SK-N-MC (cell line): ENCODE measurements around the gene GVQW3.

Experiments used
- DNase-seq: peaks from one replicate; pipeline ENCODE4 v3.0.0-alpha.2; 2011; ENCODE audit warnings: low read depth, low spot score
- H3K27ac ChIP-seq: fragments of 200-600 bp; sonication (generic); 2 replicates; pipeline ENCODE4 v1.5.1; 2016; ENCODE audit warnings: mixed run types
- H3K36me3 ChIP-seq: fragments of 200-600 bp; sonication (generic); 2 replicates; pipeline ENCODE4 v1.6.1; 2017; ENCODE audit warnings: antibody characterized with exemption, low read length, mixed read lengths; ENCODE audit not compliant: insufficient read depth
- H3K4me3 ChIP-seq: fragments of 200-600 bp; sonication (generic); 2 replicates; pipeline ENCODE4 v1.5.1; 2016
- H3K9ac ChIP-seq: fragments of 200-600 bp; sonication (generic); 2 replicates; pipeline ENCODE4 v1.8.0; 2017; ENCODE audit warnings: mixed run types, mixed read lengths; ENCODE audit not compliant: insufficient read length
- H3K9me3 ChIP-seq: fragments of 200-600 bp; sonication (generic); 2 replicates; pipeline ENCODE4 v1.6.1; 2017; ENCODE audit warnings: low read depth, mild to moderate bottlenecking, antibody characterized with exemption, low read length, moderate library complexity, mixed read lengths
- EZH2 ChIP-seq: fragments of 200-600 bp; sonication (generic); IDR thresholded peaks from one replicate; pipeline ENCODE4 v1.6.1; 2017; ENCODE audit warnings: antibody characterized with exemption
- FOXP2 ChIP-seq: optimal IDR thresholded peaks from 2 replicates; pipeline ENCODE3; 2011; ENCODE audit warnings: mild to moderate bottlenecking, moderate library complexity; ENCODE audit not compliant: insufficient read depth; ENCODE audit errors: extremely low read length, control extremely low read depth
- POLR2AphosphoS5 ChIP-seq: IDR thresholded peaks from 2 replicates; pipeline ENCODE4 v1.6.1; 2012; ENCODE audit warnings: mild to moderate bottlenecking, low read depth, low read length, borderline replicate concordance

The GVQW3 gene

DNA sequence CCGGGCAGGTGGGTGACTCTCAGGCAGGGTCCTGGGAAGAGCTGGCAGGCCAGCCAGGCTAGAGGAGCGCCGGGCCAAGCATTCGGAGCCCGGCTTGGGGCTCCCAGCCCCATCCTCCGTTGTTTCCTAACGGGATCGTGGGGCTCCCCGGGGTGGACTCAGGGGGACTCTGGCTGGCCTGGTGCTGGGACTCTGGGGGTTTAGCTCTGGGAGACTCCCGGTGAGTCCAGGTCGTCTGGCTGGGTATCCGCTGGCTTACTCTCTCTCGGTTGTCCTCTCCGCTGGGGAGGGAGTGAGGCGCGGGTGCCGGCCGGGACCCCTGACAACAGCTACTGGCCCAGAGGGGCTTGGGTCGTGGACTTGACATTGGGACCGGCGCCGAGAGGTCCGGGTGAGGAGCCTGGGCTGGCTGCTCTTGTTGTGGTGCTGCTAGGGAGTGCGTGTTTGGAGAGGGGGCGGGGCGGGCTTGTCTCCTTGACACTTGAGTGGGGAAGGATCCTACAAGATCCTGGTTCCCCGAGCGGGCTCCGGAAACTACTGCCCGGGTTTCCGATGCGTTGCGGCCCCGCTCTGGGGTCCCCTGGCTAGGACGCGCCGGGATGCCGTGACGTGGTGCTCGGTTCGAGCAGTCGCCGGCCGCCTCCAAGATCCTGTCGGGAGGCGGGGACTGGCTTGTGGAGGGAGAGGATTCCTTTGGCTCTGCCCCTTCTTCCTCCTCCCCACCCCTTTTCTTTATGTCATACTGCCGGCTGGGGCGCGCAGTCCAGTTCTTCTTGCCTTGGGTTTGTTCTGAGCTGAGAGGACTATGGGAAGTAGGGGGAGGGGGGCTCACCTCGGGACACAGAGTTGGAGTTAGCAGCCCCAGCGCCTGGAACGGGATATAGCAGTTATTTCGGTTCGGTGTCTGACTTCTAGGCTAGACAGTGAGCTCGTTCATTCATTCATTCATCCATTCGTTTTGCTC, 64.3 kb downstream of the GVQW3 start:
- Histone ChIP-seq H3K9ac (peak overlapping the region; percentile 99), H3K36me3 (peaks cover 39% of the 10 kb centered on the region), H3K4me3 (peak overlapping the region; percentile 98), H3K27ac (peak overlapping the region; percentile 94), H3K9me3 (no peaks in the 10 kb centered on the region)
- DNase-seq = no peak
- TF ChIP-seq POLR2AphosphoS5 (peak; percentile 61; the same call in 1 of the 2 replicates), EZH2 (no peak)

DNA sequence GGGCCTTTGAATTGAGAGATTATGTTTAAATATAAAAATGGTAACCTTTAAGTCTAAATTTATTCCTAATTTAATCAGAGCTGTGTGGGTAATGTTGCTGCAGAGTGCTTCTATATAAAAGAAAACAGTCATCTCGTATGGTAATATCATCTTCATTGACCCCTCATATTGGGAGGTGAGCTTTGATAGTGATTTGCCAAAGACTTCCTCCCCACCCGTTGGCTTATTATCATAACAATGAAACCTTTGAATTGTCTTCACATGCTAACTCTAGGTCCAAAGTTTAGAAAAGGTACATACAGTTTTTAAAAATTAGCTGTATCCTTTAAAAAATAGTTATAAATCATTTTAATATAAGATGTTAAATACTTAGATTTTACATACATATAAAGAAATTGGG, 67.4 kb downstream of the GVQW3 start:
- Histone ChIP-seq H3K27ac (no peak overlapping the region), H3K9me3 (no peaks in the 10 kb centered on the region), H3K36me3 (peaks cover 55% of the 10 kb centered on the region), H3K4me3 (no peak overlapping the region), H3K9ac (no peak overlapping the region)
- no peak for DNase-seq
- TF ChIP-seq EZH2 = no peak
- no peak for TF ChIP-seq POLR2AphosphoS5
- TF ChIP-seq FOXP2 = no peak

DNA sequence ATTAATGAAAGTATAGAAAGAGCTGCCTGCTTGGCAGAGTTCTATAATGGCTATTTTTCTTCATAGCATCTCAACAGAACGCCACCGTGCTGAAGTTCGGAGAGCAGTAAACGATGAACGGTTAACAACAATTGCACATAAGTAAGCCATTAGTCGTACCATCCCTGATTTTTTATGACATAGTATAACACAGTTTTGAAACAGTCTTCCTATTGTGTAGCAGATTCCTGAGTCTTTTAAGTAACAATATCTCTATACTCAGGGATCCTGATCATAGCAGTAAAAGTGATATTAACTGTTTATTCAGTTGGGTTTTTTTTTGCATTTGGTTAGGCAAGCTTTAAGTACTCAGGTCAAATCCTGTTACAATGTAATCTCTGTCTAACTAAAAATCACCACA, 72.1 kb downstream of the GVQW3 start:
- Histone ChIP-seq H3K36me3 (peaks cover 54% of the 10 kb centered on the region), H3K9me3 (no peaks in the 10 kb centered on the region), H3K4me3 (no peak overlapping the region), H3K9ac (no peak overlapping the region), H3K27ac (no peak overlapping the region)
- DNase-seq = no peak
- no peak for TF ChIP-seq EZH2
- no peak for TF ChIP-seq FOXP2
- TF ChIP-seq POLR2AphosphoS5 = no peak

DNA sequence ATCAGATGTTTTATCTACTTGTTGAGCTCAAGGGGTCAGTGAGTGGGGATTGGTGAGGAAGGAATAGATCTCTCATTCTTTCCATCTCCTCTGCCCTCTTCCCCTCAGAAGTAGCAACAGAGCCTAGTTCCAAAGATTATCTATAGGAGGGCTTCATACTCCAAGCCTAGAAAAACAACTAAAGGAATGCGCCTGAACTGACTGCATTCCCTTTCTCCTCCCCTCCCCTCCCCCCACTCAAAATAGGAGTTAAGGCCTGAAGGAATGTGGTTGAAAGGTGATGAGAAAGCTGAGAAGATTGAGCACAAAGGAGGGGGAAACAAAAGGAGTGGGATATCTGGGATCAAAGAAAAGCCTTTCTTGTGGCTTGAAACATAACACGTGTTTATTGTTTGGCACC, 74.2 kb downstream of the GVQW3 start:
- 0 out of 2 replicates have a peak overlapping the region, but pooled peaks have one; percentile 4 for H3K27ac ChIP-seq
- no peak for DNase-seq
- no peak overlapping the region for H3K4me3 ChIP-seq
- H3K36me3 ChIP-seq = peaks cover 52% of the 10 kb centered on the region
- no peaks in the 10 kb centered on the region for H3K9me3 ChIP-seq
- H3K9ac ChIP-seq = no peak overlapping the region
- TF ChIP-seq FOXP2 = no peak
- TF ChIP-seq EZH2 = no peak
- TF ChIP-seq POLR2AphosphoS5 = no peak

DNA sequence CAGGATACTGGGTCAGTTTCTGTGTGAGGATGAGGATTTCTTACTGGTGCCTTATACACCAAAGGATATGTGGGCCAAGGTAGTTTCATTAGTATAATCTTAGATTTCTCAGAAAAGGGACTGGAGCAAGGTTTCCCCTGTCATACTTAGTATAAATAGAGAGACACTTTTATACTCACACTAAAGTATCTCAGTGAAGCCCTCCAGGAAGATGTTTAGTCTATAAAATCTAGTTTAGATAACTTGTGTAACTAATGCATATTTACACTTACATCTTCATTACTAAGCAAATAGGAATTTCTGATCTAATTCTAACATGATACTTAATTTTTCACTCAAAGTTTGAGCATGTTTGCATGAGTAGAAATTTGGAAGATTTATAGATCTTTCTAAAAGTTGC, 74.8 kb downstream of the GVQW3 start:
- Histone ChIP-seq H3K36me3 (peaks cover 49% of the 10 kb centered on the region), H3K4me3 (no peak overlapping the region), H3K9me3 (no peaks in the 10 kb centered on the region), H3K27ac (0 out of 2 replicates have a peak overlapping the region, but pooled peaks have one; percentile 4), H3K9ac (no peak overlapping the region)
- TF ChIP-seq EZH2 (no peak), FOXP2 (no peak), POLR2AphosphoS5 (no peak)
- DNase-seq = no peak

DNA sequence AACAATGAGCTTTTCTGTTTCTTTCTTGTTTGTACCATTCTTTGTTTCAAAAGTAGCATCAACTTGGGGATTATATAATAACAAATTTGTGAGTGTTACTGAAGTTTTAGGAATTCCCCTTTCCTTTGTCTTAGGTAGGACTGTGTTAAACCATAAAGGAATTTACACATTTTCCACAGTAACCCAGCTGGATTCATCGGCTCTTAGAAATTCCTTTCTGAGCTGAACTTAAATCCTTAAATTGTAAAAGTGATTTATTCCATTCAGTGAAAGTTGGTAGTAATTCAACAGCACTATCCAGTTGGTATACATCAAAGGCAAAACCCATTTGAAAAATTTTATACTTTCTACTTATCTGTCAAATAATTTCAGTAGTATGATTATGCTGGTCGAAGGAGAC, 75.4 kb downstream of the GVQW3 start:
- no peak for DNase-seq
- peaks cover 49% of the 10 kb centered on the region for H3K36me3 ChIP-seq
- H3K27ac ChIP-seq = no peak overlapping the region
- H3K9me3 ChIP-seq = no peaks in the 10 kb centered on the region
- H3K4me3 ChIP-seq = no peak overlapping the region
- TF ChIP-seq EZH2 = no peak
- no peak for TF ChIP-seq FOXP2
- no peak for TF ChIP-seq POLR2AphosphoS5
- H3K9ac ChIP-seq = no peak overlapping the region
